Fibroblast of villous mesenchyme (primary cell): ENCODE data around the gene ANO8. TPM values are rescaled to one million over a fixed set of nuclear protein-coding genes. Genes with fewer than 3 reads are reported as not detected.
"Not testable (repeated sequence)": the region's sequence is repeated elsewhere in the genome, so short reads cannot be mapped to it uniquely, and the experiment has no call there.

Source experiments
- DNase-seq: peaks from one replicate; pipeline ENCODE4 v3.0.0-alpha.2; 2010; ENCODE audit warnings: low read depth
- H3K4me3 ChIP-seq: 2 replicates; pipeline ENCODE4 v1.5.1; 2011; ENCODE audit warnings: low read depth, mild to moderate bottlenecking, low read length
- total RNA-seq: library from RNA; depleted of rRNA; stranded (reverse); fragments of >200 nt; gene quantifications from 2 replicates; pipeline ENCODE4 v1.2.3, GENCODE V29; 2012
- TF ChIP-seq, protein P1 (sequence below): IDR thresholded peaks from 2 replicates; pipeline ENCODE4 v1.5.1; 2012; ENCODE audit warnings: low read depth, mild to moderate bottlenecking, low read length; ENCODE audit not compliant: insufficient read depth

Gene ANO8
- total RNA-seq, 1 donor = 3.9 TPM

DNA sequence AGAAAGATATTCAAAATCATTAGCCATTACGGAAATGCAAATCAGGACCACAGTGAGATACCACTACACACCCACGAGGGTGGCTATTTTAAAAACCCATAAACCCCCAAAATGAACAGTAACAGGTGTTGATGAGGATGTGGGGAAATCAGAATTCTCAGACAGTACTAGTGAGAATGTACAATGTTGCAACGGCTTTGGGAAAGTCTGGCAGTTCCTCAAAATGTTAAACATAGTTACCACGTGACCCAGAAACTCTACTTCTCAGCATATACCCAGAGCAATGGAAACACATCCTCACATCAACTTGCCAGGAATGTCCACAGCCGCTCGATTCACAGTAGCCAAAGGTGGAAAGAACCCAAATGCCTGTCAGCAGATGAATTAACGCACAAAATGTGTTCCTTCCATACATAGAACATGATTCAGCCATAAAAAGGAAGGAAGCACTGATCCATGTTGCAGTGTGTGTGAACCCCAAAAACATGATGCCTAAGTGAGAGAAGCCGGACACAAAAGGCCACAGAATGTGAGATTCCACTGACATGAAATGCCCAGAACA is 35.5 kb upstream of the ANO8 start:
- no peak overlapping the region for H3K4me3 ChIP-seq
- TF ChIP-seq, protein P1, sequence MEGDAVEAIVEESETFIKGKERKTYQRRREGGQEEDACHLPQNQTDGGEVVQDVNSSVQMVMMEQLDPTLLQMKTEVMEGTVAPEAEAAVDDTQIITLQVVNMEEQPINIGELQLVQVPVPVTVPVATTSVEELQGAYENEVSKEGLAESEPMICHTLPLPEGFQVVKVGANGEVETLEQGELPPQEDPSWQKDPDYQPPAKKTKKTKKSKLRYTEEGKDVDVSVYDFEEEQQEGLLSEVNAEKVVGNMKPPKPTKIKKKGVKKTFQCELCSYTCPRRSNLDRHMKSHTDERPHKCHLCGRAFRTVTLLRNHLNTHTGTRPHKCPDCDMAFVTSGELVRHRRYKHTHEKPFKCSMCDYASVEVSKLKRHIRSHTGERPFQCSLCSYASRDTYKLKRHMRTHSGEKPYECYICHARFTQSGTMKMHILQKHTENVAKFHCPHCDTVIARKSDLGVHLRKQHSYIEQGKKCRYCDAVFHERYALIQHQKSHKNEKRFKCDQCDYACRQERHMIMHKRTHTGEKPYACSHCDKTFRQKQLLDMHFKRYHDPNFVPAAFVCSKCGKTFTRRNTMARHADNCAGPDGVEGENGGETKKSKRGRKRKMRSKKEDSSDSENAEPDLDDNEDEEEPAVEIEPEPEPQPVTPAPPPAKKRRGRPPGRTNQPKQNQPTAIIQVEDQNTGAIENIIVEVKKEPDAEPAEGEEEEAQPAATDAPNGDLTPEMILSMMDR = no peak
- peak; percentile 58 for DNase-seq

DNA sequence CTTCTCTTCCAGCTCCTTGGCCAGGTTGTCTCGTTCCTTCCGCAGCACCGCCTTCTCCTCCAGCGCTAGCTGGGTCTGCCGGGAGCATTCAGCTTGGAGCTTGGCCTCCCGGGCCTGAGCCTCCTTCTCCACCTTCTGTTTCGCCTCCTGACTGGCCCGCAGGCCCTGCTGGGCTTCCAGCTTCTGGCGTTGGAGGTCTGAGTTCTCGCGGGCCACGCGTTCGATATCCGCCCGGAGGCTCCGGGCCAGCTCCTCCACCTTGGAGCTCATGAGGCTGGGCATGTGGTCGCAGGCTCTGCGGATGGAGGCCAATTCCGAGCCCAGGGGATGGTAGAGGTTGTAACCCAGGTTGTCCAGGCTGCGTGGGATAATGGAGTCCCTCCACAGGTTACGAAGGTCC is 30.7 kb upstream of the ANO8 start:
- DNase-seq = no peak
- TF ChIP-seq, protein P1 = no peak
- no peak overlapping the region for H3K4me3 ChIP-seq

DNA sequence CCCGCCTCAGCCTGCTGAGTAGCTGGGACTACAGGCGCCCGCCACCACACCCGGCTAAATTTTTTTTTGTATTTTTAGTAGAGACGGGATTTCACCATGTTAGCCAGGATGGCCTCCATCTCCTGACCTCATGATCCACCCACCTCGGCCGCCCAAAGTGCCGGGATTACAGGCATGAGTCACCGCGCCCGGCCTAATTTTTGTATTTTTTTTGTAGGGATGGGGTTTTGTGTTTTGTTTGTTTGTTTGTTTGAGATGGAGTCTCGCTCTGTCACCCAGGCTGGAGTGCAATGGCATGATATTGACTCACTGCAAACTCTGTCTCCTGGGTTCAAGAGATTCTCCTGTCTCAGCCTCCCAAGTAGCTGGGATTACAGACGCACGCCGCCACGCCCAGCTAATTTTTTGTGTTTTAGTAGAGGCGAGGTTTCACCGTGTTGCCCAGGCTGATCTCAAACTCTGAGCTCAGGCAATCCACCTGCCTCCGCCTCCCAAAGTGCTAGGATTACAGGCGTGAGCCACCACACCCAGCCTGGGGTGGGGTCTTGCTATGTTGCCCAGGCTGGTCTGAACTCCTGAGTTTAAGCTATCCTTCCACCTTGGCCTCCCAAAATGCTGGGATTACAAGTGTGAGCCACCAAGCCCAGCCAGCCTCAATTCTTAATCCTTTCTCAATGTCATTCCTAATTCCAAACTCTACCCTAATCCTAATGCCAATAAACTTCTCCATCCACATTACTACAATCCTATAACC is 29.4 kb upstream of the ANO8 start:
- not testable (repeated sequence) for H3K4me3 ChIP-seq, DNase-seq

DNA sequence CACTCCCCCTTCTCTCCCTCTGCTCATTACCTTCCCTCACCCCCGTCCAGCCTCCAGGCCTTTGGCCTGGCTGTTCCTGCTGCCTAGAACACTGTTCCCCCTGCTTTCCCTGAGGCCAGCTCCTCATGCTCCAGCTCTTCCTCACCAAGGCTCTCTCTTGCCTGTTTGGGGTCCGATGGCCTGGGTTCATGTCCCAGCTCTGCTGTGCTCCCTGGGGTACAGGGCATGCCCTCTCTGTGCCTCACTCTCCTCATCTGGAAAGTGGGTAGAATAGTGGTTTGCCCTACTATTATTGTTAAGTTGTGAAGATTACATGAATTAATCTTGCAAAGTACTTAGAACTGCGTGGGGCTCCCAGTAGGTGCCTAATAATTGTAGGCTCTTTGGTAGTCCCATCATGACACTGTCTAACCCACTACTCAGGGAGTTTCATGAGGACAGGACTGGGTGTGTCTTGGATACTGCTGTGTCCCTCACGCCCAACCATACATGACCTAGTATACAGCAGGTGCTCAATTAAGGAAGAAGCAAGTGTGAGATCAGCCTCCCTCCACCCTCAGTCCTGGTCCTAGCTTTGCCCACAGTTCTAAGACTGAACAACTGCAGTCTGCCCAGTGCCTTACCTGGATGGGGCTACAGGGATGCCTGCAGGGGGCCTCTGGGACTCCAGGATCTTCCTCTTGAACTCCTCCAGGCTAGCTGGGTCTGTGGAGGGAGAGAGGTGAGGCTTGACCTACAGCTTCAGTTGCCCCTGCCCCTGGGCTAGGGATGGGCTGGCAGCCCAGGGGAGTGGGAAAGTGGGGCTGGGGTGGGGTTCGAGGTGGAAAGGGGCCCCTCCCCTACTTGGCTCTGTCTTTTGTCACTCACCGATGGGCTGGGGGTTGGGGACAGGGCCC is 25.5 kb upstream of the ANO8 start:
- DNase-seq = no peak
- no peak overlapping the region for H3K4me3 ChIP-seq
- TF ChIP-seq, protein P1 = no peak

DNA sequence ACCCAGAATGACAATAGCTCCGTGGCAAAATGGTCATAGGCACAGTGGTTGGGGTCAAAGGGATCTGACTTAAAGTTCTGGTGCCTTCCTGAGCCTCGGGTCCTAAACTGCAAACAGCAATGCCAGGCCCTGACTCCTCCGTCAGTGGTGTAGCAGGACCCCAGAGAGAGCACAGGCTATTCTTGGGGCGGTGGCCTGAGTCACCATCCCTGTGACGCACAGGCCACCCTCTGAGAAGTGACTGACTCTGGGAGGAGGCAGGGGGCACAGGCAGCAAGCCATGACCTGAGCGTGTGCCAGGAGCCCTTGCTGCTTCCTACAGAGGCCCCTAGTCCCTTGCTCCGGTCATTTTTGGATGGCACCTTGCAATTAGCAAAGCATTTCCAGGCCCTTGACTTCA is 23.7 kb upstream of the ANO8 start:
- DNase-seq = no peak
- TF ChIP-seq, protein P1 = no peak
- no peak overlapping the region for H3K4me3 ChIP-seq

DNA sequence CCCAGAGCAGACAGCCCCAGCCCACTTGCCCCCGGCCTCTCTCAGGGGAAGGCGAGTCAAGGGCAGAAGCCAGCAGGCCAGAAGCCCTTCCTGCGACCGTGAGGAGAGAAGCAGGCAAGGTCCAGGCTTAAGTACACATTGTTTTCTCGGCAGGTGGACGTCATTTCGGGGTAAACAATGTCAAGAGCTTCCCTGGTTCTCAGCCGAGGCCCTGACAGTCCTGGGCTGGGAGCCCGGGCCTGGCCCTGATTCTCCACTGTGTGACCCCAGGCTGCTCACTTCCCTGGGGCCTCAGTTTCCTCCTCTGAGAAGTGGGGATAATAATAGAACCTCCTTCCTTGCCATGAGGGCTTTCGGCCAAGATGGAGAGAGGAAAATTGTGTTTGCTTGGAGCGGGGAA is 23.1 kb upstream of the ANO8 start:
- no peak for DNase-seq
- H3K4me3 ChIP-seq = no peak overlapping the region
- TF ChIP-seq, protein P1 = no peak

DNA sequence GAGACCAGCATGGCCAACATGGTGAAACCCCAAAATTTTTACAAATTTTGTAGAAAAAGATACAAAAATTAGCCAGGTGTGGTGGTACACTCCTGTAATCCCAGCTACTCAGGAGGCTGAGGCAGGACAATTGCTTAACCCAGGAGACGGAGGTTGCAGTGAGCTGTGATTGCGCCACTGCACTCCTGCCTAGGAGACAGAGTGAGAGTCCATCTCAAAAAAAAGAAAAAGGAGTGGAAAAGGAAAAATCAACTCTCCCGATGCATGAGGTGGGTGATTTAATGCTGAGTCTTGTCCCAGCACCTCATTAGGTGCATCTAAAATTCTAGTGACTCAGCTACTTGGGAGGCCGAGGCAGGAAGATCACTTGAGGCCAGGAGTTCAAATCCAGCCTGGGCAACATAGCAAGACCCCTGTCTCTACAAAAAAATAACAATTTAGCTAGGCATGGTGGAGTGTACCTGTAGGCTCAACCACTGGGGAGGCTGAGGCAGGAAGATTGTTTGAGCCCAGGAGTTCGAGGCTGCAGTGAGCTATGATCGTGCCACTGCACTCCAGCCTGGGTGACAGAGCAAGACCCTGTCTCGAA is 22.5 kb upstream of the ANO8 start:
- TF ChIP-seq, protein P1 = no peak
- no peak for DNase-seq
- no peak overlapping the region for H3K4me3 ChIP-seq
